HAP-1 (cell line): ENCODE measurements around the gene IRF3.

Experiments
- DNase-seq, 2 experiments: peaks; one replicate each; pipeline ENCODE4 v3.0.0-alpha.2; 2016 to 2020; ENCODE audit warnings: low spot score in 2 of 2
- H3K27me3 ChIP-seq: fragments of 250-450 bp; sonication (Bioruptor Pico); 2 replicates; pipeline ENCODE4 v1.5.1; 2020; ENCODE audit warnings: low read depth, mild to moderate bottlenecking, moderate library complexity
- H3K36me3 ChIP-seq: fragments of 250-450 bp; sonication (Bioruptor Pico); replicated peaks from 2 replicates; pipeline ENCODE4 v1.5.1; 2020; ENCODE audit warnings: mild to moderate bottlenecking
- H3K4me1 ChIP-seq: fragments of 250-450 bp; sonication (Bioruptor Pico); 2 replicates; pipeline ENCODE4 v1.5.1; 2020; ENCODE audit warnings: mild to moderate bottlenecking
- H3K4me3 ChIP-seq: fragments of 250-450 bp; sonication (Bioruptor Pico); 2 replicates; pipeline ENCODE4 v1.5.1; 2020; ENCODE audit warnings: mild to moderate bottlenecking, moderate library complexity
- H3K9me3 ChIP-seq: fragments of 250-450 bp; sonication (Bioruptor Pico); 2 replicates; pipeline ENCODE4 v1.5.1; 2020; ENCODE audit warnings: mild to moderate bottlenecking, moderate library complexity
- in situ Hi-C: fragments of 300-500 bp; cut with MboI; formaldehyde crosslinking; loops from 3 replicates; pipeline ENCODE4 v1.14.3; 2020; ENCODE audit warnings: low sequenced_read_pairs, inconsistent platforms, mixed read lengths

IRF3 gene

GRCh38 chr19:49655570-49656455, 9.8 kb downstream of the IRF3 start:
- DNase-seq = no peak
- Histone ChIP-seq H3K4me3 (no peak overlapping the region), H3K36me3 (peaks cover 85% of the 10 kb centered on the region), H3K27me3 (no peaks in the 10 kb centered on the region), H3K9me3 (no peaks in the 10 kb centered on the region), H3K4me1 (no peaks in the 10 kb centered on the region)
- in situ Hi-C loops = no loop called here

GRCh38 chr19:49654581-49654980, 11.1 kb downstream of the IRF3 start:
- H3K4me1 ChIP-seq = no peaks in the 10 kb centered on the region
- no peak overlapping the region for H3K4me3 ChIP-seq
- H3K27me3 ChIP-seq = no peaks in the 10 kb centered on the region
- no peaks in the 10 kb centered on the region for H3K9me3 ChIP-seq
- in situ Hi-C loops = no loop called here
- H3K36me3 ChIP-seq = peaks cover 81% of the 10 kb centered on the region
- DNase-seq = no peak

- Histone ChIP-seq H3K4me1 (no peaks in the 10 kb centered on the region), H3K36me3 (peaks cover 77% of the 10 kb centered on the region)
Measured at GRCh38 chr19:49653466-49653806, 12.2 kb downstream of the IRF3 start.

GRCh38 chr19:49652551-49653465, 12.8 kb downstream of the IRF3 start:
- no peaks in the 10 kb centered on the region for H3K27me3 ChIP-seq
- peaks cover 73% of the 10 kb centered on the region for H3K36me3 ChIP-seq
- in situ Hi-C loops = no loop called here
- H3K9me3 ChIP-seq = no peaks in the 10 kb centered on the region
- DNase-seq = no peak
- H3K4me1 ChIP-seq = no peaks in the 10 kb centered on the region
- H3K4me3 ChIP-seq = no peak overlapping the region

More at GRCh38 chr19:49653466-49653806, 12.2 kb downstream of the IRF3 start:
- no peaks in the 10 kb centered on the region for H3K27me3 ChIP-seq
- in situ Hi-C loops = no loop called here
- H3K9me3 ChIP-seq = no peaks in the 10 kb centered on the region
- no peak overlapping the region for H3K4me3 ChIP-seq
- DNase-seq = no peak

GRCh38 chr19:49651820-49652550, 13.7 kb downstream of the IRF3 start:
- in situ Hi-C loops = no loop called here
- no peaks in the 10 kb centered on the region for H3K4me1 ChIP-seq
- DNase-seq = no peak
- H3K36me3 ChIP-seq = peaks cover 75% of the 10 kb centered on the region
- H3K9me3 ChIP-seq = no peaks in the 10 kb centered on the region
- H3K4me3 ChIP-seq = no peak overlapping the region
- no peaks in the 10 kb centered on the region for H3K27me3 ChIP-seq

GRCh38 chr19:49651029-49651819, 14.4 kb downstream of the IRF3 start:
- no peaks in the 10 kb centered on the region for H3K27me3 ChIP-seq
- H3K36me3 ChIP-seq = peaks cover 76% of the 10 kb centered on the region
- H3K9me3 ChIP-seq = no peaks in the 10 kb centered on the region
- no peaks in the 10 kb centered on the region for H3K4me1 ChIP-seq
- in situ Hi-C loops = no loop called here
- H3K4me3 ChIP-seq = no peak overlapping the region
- DNase-seq = no peak

- Histone ChIP-seq H3K27me3 (no peaks in the 10 kb centered on the region), H3K4me3 (no peak overlapping the region), H3K4me1 (peaks cover 7% of the 10 kb centered on the region), H3K36me3 (peaks cover 46% of the 10 kb centered on the region), H3K9me3 (no peaks in the 10 kb centered on the region)
- no peak for DNase-seq
- in situ Hi-C loops = no loop called here
Measured at GRCh38 chr19:49646586-49646985, 19.1 kb downstream of the IRF3 start.

GRCh38 chr19:49645995-49646394, 19.7 kb downstream of the IRF3 start:
- H3K4me1 ChIP-seq = peaks cover 13% of the 10 kb centered on the region
- H3K9me3 ChIP-seq = no peaks in the 10 kb centered on the region
- no peak for DNase-seq
- in situ Hi-C loops = no loop called here
- H3K27me3 ChIP-seq = no peaks in the 10 kb centered on the region
- H3K36me3 ChIP-seq = peaks cover 43% of the 10 kb centered on the region
- no peak overlapping the region for H3K4me3 ChIP-seq

GRCh38 chr19:49645592-49645991, 20.1 kb downstream of the IRF3 start:
- in situ Hi-C loops = no loop called here
- no peak for DNase-seq
- H3K36me3 ChIP-seq = peaks cover 43% of the 10 kb centered on the region

GRCh38 chr19:49643466-49643865, 22.2 kb downstream of the IRF3 start:
- Histone ChIP-seq H3K9me3 (no peaks in the 10 kb centered on the region), H3K4me3 (peak overlapping the region; percentile 82), H3K36me3 (peaks cover 30% of the 10 kb centered on the region), H3K27me3 (no peaks in the 10 kb centered on the region), H3K4me1 (peaks cover 18% of the 10 kb centered on the region)
- in situ Hi-C loops = no loop called here
- no peak for DNase-seq

More at GRCh38 chr19:49645592-49645991, 20.1 kb downstream of the IRF3 start:
- no peak overlapping the region for H3K4me3 ChIP-seq
- H3K9me3 ChIP-seq = no peaks in the 10 kb centered on the region
- no peaks in the 10 kb centered on the region for H3K27me3 ChIP-seq
- H3K4me1 ChIP-seq = peaks cover 16% of the 10 kb centered on the region

- Histone ChIP-seq H3K27me3 (no peaks in the 10 kb centered on the region), H3K36me3 (peaks cover 25% of the 10 kb centered on the region), H3K9me3 (no peaks in the 10 kb centered on the region), H3K4me1 (peaks cover 24% of the 10 kb centered on the region), H3K4me3 (peak overlapping the region; percentile 82)
- DNase-seq = no peak
- in situ Hi-C loops = no loop called here
Measured at GRCh38 chr19:49642492-49643035, 23.1 kb downstream of the IRF3 start.

GRCh38 chr19:49641688-49642491, 23.8 kb downstream of the IRF3 start, which contains the start of gene SCAF1:
Gene SCAF1 (plus strand): TSS chr19:49642209. CDS start chr19:49645027, 2,818 bp downstream.
- in situ Hi-C loops = no loop called here

More at GRCh38 chr19:49641688-49642491, 23.8 kb downstream of the IRF3 start, which contains the start of gene SCAF1:
- H3K4me1 ChIP-seq = peaks cover 24% of the 10 kb centered on the region
- H3K9me3 ChIP-seq = no peaks in the 10 kb centered on the region
- H3K4me3 ChIP-seq = peak within 1 kb of the TSS; percentile 82
- no peaks in the 10 kb centered on the region for H3K27me3 ChIP-seq
- H3K36me3 ChIP-seq = peaks cover 18% of the 10 kb centered on the region
- peak; percentile 99 for DNase-seq
